Heart left ventricle (tissue), 16 donors: Measurements from ENCODE around the gene SERPINA9. TPM values are rescaled to one million over a fixed set of nuclear protein-coding genes. Genes with fewer than 3 reads are reported as not detected.

Source experiments
- ATAC-seq, 4 donors: fragments of 200-7000 bp; cut with Tn5 transposase; one replicate each; pipeline ENCODE4 v1.9.1; 2020 to 2022; ENCODE audit warnings: moderate library complexity in 4 of 4, mild to moderate bottlenecking in 3 of 4, moderate number of reproducible peaks in 1 of 4
- DNase-seq, 5 donors: peaks; one replicate each; pipeline ENCODE4 v3.0.0-alpha.2; 2020
- H3K27ac ChIP-seq, 12 donors: fragments of 200-600 bp; sonication (generic) in 4 of 12; one replicate each; pipeline versions ENCODE4 v1.5.0 to v1.8.0; 2016 to 2022; ENCODE audit warnings: mild to moderate bottlenecking in 2 of 12
- H3K27me3 ChIP-seq, 9 donors: fragments of 200-600 bp; sonication (generic) in 2 of 9; one replicate each; pipeline versions ENCODE4 v1.5.1 to v1.8.0; 2016 to 2022; ENCODE audit warnings: mild to moderate bottlenecking in 3 of 9
- H3K36me3 ChIP-seq, 9 donors: fragments of 200-600 bp; sonication (generic) in 2 of 9; one replicate each; pipeline versions ENCODE4 v1.5.0 to v1.8.0; 2018 to 2022; ENCODE audit warnings: mild to moderate bottlenecking in 2 of 9
- H3K4me1 ChIP-seq, 12 donors: fragments of 200-600 bp; sonication (generic) in 4 of 12; one replicate each; pipeline versions ENCODE4 v1.5.0 to v1.8.0; 2016 to 2022; ENCODE audit warnings: mild to moderate bottlenecking in 3 of 12
- H3K4me3 ChIP-seq, 12 donors: fragments of 200-600 bp; sonication (generic) in 4 of 12; one replicate each; pipeline versions ENCODE4 v1.5.0 to v1.8.0; 2017 to 2022; ENCODE audit warnings: mild to moderate bottlenecking in 9 of 12, moderate library complexity in 4 of 12
- H3K9me3 ChIP-seq, 12 donors: fragments of 200-600 bp; sonication (generic) in 4 of 12; one replicate each; pipeline versions ENCODE4 v1.5.0 to v1.8.0; 2016 to 2022; ENCODE audit warnings: mild to moderate bottlenecking in 1 of 12
- CTCF ChIP-seq, 12 donors: fragments of 200-600 bp; sonication (generic) in 4 of 12; IDR thresholded peaks; one replicate each; pipeline versions ENCODE4 v1.5.0 to v1.8.0; 2018 to 2022; ENCODE audit warnings: antibody characterized with exemption in 12 of 12, mild to moderate bottlenecking in 5 of 12
- POLR2A ChIP-seq, 2 donors: fragments of 450-650 bp; IDR thresholded peaks; one replicate each; pipeline ENCODE4 v1.6.1; 2017; ENCODE audit warnings: antibody characterized with exemption in 2 of 2, mild to moderate bottlenecking in 2 of 2, moderate library complexity in 2 of 2
- WGBS, 4 donors: extraction: QIAGEN DNeasy Blood & Tissue Kit in 2 of 4; methylation state at CpG; one replicate each; pipeline versions ENCODE4 v1.1.5 to v1.1.7; 2013 to 2018; 5-methylcytosine and 5-hydroxymethylcytosine counted together
- intact Hi-C, 10 donors: fragments of 100-400 bp; cut with DNase I; formaldehyde crosslinking; loops; one replicate each; pipeline versions ENCODE4 v1.11.1 to v1.14.2; 2022
- polyA plus RNA-seq, 2 donors: library from polyadenylated mRNA; stranded (reverse); fragments of 200-250 nt; gene quantifications; one replicate each; pipeline ENCODE4 v1.2.3, GENCODE V29; 2013
- total RNA-seq, 9 donors: library from RNA; depleted of rRNA in 2 of 9; stranded (reverse); fragments of >200 nt in 2 of 9; fragmentation: NEBNext Ultra II Directional in 3 of 9; extraction: Animal tissue kit (Norgen Biotek cat#: 25700) in 3 of 9; gene quantifications; one replicate each; pipeline versions ENCODE4 v1.1.0 to v1.2.4, GENCODE V29; 2016 to 2023
- donor health status: ischemic (EF 13 %, LVEDD 7.1; RV severe dilation, severe dysfunction).
- donor health status: healthy with polysubstance abuse.
- donor health status: DM: no; HTN: yes; CAD: no.
- donor health status: DM: no; HTN: no; CAD: no.
- donor health status: ischemic (EF 25% LVEDD 6.9; RV normal size, moderate dysfunction).
- donor health status: ischemic (EF 25% LVEDD 5.7; RV mildly dilated, moderate dysfunction).
- donor health status: healthy.
- donor health status: DM: yes; HTN: yes; CAD: no.
- donor health status: ischemic (EF 35%, LVEDD 5.7; RV mildly dilated, moderate dysfunction).
- donor health status: nonischemic (EF 11% LVEDD 7.7; RV severe dilation, severe dysfunction).
- donor health status: DM: yes; HTN: yes; CAD: no.
- donor health status: PGD.
- donor health status: ischemic (EF 29% LVEDD 5.4; RV normal size, mild dysfunction).
- donor health status: nonischemic (EF 23%, LVEDD 6.1; RV moderate dilation, normal function).

The SERPINA9 gene
- total and polyA plus RNA-seq, 11 donors, result not detected

- 74 to 82% (median 79%) methylated on average over 3 of the region's 3 CpGs for WGBS, 4 donors
- DNase-seq (no peak), ATAC-seq (no peak)
- Histone ChIP-seq H3K4me3 (no peak overlapping the region), H3K4me1 (no peaks in the 10 kb centered on the region), H3K36me3 (no peaks in the 10 kb centered on the region), H3K9me3 (no peaks in the 10 kb centered on the region), H3K27me3 (peaks cover 0 to 20% (median 2%) of the 10 kb centered on the region in 9 donors), H3K27ac (no peak overlapping the region)
- intact Hi-C loops, result no loop called here
- TF ChIP-seq POLR2A (IDR thresholded peaks at IDR 0.05) (no peak), CTCF (IDR thresholded peaks at IDR 0.05) (no peak)
Observed at GRCh38 chr14:94498215-94498614, 22.2 kb upstream of the SERPINA9 start.

GRCh38 chr14:94494085-94494484 is 18.1 kb upstream of the SERPINA9 start:
- Histone ChIP-seq H3K4me1 (no peaks in the 10 kb centered on the region), H3K9me3 (no peaks in the 10 kb centered on the region), H3K27ac (no peak overlapping the region), H3K36me3 (no peaks in the 10 kb centered on the region), H3K4me3 (no peak overlapping the region), H3K27me3 (peaks cover 0 to 18% (median 4%) of the 10 kb centered on the region in 9 donors)
- DNase-seq (no peak), ATAC-seq (no peak)
- TF ChIP-seq CTCF (IDR thresholded peaks at IDR 0.05) (no peak), POLR2A (IDR thresholded peaks at IDR 0.05) (no peak)
- 54 to 71% (median 64%) methylated on average over 4 of the region's 4 CpGs for WGBS, 4 donors
- intact Hi-C loops, result no loop called here

- Histone ChIP-seq H3K27ac (no peak overlapping the region), H3K9me3 (no peaks in the 10 kb centered on the region), H3K4me3 (no peak overlapping the region), H3K27me3 (peaks cover 0 to 33% (median 12%) of the 10 kb centered on the region in 9 donors), H3K36me3 (no peaks in the 10 kb centered on the region), H3K4me1 (peaks cover 0 to 3% (median under 1%) of the 10 kb centered on the region in 12 donors)
- ATAC-seq (no peak), DNase-seq (no peak)
- TF ChIP-seq CTCF (IDR thresholded peaks at IDR 0.05) (no peak), POLR2A (IDR thresholded peaks at IDR 0.05) (no peak)
- intact Hi-C loops, result no loop called here
- 46 to 49% (median 47%) methylated on average over 4 of the region's 4 CpGs for WGBS, 4 donors
Observed at GRCh38 chr14:94491511-94491910, 15.5 kb upstream of the SERPINA9 start.

- DNase-seq, result no peak
- no peak overlapping the region for H3K4me3 ChIP-seq
- ATAC-seq, result no peak
- H3K27me3 ChIP-seq, result peaks cover 0 to 40% (median 12%) of the 10 kb centered on the region in 9 donors
- H3K36me3 ChIP-seq, result no peaks in the 10 kb centered on the region
- H3K27ac ChIP-seq, result no peak overlapping the region
- H3K9me3 ChIP-seq, result no peaks in the 10 kb centered on the region
- TF ChIP-seq POLR2A (IDR thresholded peaks at IDR 0.05), result no peak
- peaks cover 0 to 9% (median 6%) of the 10 kb centered on the region in 12 donors for H3K4me1 ChIP-seq
- intact Hi-C loops, result loop anchor here in 7 of 10 donors (5.0 to 10.0 kb wide), 7 partner anchors 62 to 455 kb away; no protein-coding TSS in a partner anchor
- 63 to 71% (median 68%) methylated on average over 11 of the region's 11 CpGs for WGBS, 4 donors
Observed at GRCh38 chr14:94489336-94489735, 13.3 kb upstream of the SERPINA9 start.

- H3K4me3 ChIP-seq, result no peak overlapping the region
- H3K27me3 ChIP-seq, result peaks cover 0 to 40% (median 12%) of the 10 kb centered on the region in 9 donors
- WGBS, 4 donors, result 23 to 40% (median 30%) methylated on average over 4 to 5 of the region's 5 CpGs
- no peak for DNase-seq
- H3K4me1 ChIP-seq, result peaks cover 0 to 9% (median 6%) of the 10 kb centered on the region in 12 donors
- TF ChIP-seq POLR2A (IDR thresholded peaks at IDR 0.05), result no peak
- TF ChIP-seq CTCF (IDR thresholded peaks at IDR 0.05), result no peak
- no peaks in the 10 kb centered on the region for H3K9me3 ChIP-seq
- intact Hi-C loops, result loop anchor here in 7 of 10 donors (1.0 to 10.0 kb wide), 8 partner anchors 60 to 452 kb away; no protein-coding TSS in a partner anchor
- no peak for ATAC-seq
- no peak overlapping the region for H3K27ac ChIP-seq
- no peaks in the 10 kb centered on the region for H3K36me3 ChIP-seq
Observed at GRCh38 chr14:94486883-94487282, 10.9 kb upstream of the SERPINA9 start.
